Measurements from ENCODE around the gene SETD2.
"Not testable (repeated sequence)": the region's sequence is repeated elsewhere in the genome, so short reads cannot be mapped to it uniquely, and the experiment has no call there.

Gene SETD2

GRCh38 chr3:47133641-47134040 is 30.3 kb downstream of the SETD2 start:
- Mint-ChIP-seq H3K36me3 (ENCODE audit: low read depth) (peaks cover 4% of the 10 kb centered on the region), H3K27me3 (ENCODE audit: low read depth) (no peaks in the 10 kb centered on the region), H3K9me3 (no peaks in the 10 kb centered on the region), H3K27ac (no peak overlapping the region), H3K4me3 (no peak overlapping the region), H3K4me1 (ENCODE audit: low read depth) (peaks cover 23% of the 10 kb centered on the region)

GRCh38 chr3:47130557-47130956 is 33.4 kb downstream of the SETD2 start:
- Mint-ChIP-seq H3K9me3 (no peaks in the 10 kb centered on the region), H3K4me1 (ENCODE audit: low read depth) (peaks cover 22% of the 10 kb centered on the region), H3K27ac (no peak overlapping the region)

GRCh38 chr3:47128137-47128536 is 35.8 kb downstream of the SETD2 start:
- Mint-ChIP-seq H3K27me3 (ENCODE audit: low read depth) (no peaks in the 10 kb centered on the region), H3K9me3 (no peaks in the 10 kb centered on the region), H3K36me3 (ENCODE audit: low read depth) (peaks cover 22% of the 10 kb centered on the region), H3K4me1 (ENCODE audit: low read depth) (peaks cover 22% of the 10 kb centered on the region), H3K4me3 (no peak overlapping the region), H3K27ac (no peak overlapping the region)

More at GRCh38 chr3:47130557-47130956, 33.4 kb downstream of the SETD2 start:
- Mint-ChIP-seq H3K36me3 (ENCODE audit: low read depth) (peaks cover 11% of the 10 kb centered on the region), H3K4me3 (no peak overlapping the region), H3K27me3 (ENCODE audit: low read depth) (no peaks in the 10 kb centered on the region)

DNA sequence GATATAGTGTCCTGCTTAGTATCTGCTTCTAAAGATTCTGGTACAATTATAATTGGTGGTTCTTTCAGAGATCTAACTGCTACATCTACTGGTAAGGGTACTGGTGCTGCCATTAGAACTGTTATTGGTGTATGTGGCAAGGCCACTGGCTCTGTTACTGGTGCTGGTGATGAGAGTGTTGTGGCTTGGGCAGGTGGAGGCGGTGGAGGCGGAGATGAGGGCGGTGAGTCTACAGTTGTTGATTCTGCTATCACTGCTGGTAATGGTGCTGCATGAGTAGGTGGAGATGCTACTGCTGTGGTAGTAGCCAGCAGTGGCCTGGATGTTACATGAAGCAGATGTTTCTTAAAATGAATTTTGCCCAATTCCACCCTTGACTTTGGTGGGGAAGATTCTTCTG is 40.1 kb downstream of the SETD2 start:
- peaks cover 35% of the 10 kb centered on the region for H3K4me1 Mint-ChIP-seq (ENCODE audit: low read depth)
- H3K36me3 Mint-ChIP-seq (ENCODE audit: low read depth), result peaks cover 53% of the 10 kb centered on the region
- no peaks in the 10 kb centered on the region for H3K27me3 Mint-ChIP-seq (ENCODE audit: low read depth)
- H3K4me3 Mint-ChIP-seq, result no peak overlapping the region
- H3K9me3 Mint-ChIP-seq, result no peaks in the 10 kb centered on the region
- H3K27ac Mint-ChIP-seq, result no peak overlapping the region

DNA sequence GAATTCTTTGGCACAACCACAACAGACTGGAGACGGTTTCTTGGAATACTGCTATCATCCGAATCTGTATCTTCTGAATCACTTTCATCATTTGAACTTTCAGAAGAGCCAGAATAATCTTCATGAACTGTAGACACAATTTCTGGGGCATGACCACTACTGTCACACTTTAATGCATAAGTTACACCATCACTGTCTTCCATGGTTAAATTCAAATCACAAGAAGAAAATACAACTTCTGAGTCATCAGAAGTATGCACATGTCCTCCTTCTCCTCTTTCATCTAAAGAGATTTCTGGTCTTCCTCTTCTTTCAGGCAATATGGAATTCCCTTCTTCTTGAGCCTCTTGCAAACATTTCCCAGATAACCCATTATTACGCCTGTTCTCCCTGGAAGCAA is 42.5 kb downstream of the SETD2 start:
- H3K4me3 Mint-ChIP-seq, result no peak overlapping the region
- H3K27ac Mint-ChIP-seq, result no peak overlapping the region
- H3K27me3 Mint-ChIP-seq (ENCODE audit: low read depth), result no peaks in the 10 kb centered on the region
- H3K9me3 Mint-ChIP-seq, result no peaks in the 10 kb centered on the region
- peaks cover 30% of the 10 kb centered on the region for H3K4me1 Mint-ChIP-seq (ENCODE audit: low read depth)
- H3K36me3 Mint-ChIP-seq (ENCODE audit: low read depth), result peaks cover 54% of the 10 kb centered on the region

DNA sequence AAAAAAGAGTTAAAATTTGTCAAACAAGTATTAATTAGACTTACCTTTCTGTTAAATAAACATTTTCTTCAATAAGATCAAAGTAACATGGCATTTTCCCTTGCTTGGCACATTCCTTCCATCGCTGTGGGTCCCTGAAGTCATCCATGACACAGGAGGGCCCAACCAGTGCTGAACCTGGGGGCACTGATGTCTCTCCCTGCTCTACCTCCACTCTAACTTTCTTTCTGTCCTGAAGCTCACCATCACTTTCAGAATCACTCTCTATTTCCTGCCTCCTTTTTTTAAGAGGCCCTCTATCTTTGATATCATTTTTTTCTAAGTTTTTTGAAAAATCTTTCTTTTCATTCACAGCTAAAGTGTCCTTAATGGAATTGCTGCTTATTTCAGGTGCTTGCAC is 43.8 kb downstream of the SETD2 start:
- no peaks in the 10 kb centered on the region for H3K9me3 Mint-ChIP-seq
- H3K27me3 Mint-ChIP-seq (ENCODE audit: low read depth), result no peaks in the 10 kb centered on the region
- peaks cover 30% of the 10 kb centered on the region for H3K4me1 Mint-ChIP-seq (ENCODE audit: low read depth)
- peak overlapping the region; percentile 55 for H3K27ac Mint-ChIP-seq
- peaks cover 53% of the 10 kb centered on the region for H3K36me3 Mint-ChIP-seq (ENCODE audit: low read depth)
- H3K4me3 Mint-ChIP-seq, result no peak overlapping the region

DNA sequence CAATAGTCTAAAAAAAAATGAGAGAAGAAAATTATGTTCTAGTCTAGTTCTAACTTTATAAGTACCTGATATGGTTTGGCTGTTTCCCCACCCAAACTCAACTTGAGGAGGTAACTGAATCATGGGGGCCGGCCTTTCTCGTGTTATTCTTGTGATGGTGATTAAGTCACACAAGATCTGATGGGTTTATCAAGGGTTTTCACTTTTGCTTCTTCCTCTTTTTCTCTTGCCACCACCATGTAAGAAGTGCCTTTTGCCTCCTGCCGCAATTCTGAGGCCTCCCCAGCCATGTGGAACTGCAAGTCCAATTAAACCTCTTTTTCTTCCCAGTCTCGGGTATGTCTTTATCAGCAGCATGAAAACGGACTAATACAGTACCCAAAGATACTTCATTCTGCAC is 44.5 kb downstream of the SETD2 start:
- not testable (repeated sequence) for H3K9me3 Mint-ChIP-seq
- H3K4me1 Mint-ChIP-seq (ENCODE audit: low read depth), result peaks cover 30% of the 10 kb centered on the region

DNA sequence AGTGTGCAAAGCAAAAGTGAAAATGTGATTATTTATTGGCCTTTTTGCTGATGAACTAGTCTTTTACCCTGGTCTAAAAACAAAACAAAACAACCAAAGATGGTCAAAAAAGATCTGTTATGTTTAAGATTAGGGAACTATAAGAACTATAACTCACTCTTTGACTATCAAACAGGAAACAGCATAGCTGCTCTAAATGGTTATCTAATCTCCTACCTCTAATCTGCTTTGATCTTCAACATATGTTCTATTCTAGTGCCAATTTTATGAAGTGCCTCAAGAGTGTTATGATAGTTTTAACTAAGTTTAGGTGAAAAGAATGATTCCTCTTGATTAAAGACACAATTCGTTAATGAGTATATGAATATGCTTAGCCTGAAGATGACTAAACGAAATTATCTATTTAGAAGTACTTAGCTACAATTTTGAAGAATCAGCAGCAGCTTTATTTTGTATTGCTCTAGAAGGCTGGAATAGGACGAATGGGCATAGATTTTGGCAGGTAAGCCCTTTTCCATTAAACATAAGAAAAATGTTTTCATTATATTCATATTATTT is 46.0 kb downstream of the SETD2 start:
- Mint-ChIP-seq H3K27me3 (ENCODE audit: low read depth) (no peaks in the 10 kb centered on the region), H3K27ac (peak overlapping the region; percentile 51), H3K4me3 (no peak overlapping the region), H3K9me3 (no peaks in the 10 kb centered on the region), H3K36me3 (ENCODE audit: low read depth) (peaks cover 53% of the 10 kb centered on the region), H3K4me1 (ENCODE audit: low read depth) (peaks cover 26% of the 10 kb centered on the region)

More for the DNA sequence above, 44.5 kb downstream of the SETD2 start:
- H3K27me3 Mint-ChIP-seq (ENCODE audit: low read depth); H3K27ac Mint-ChIP-seq; H3K4me3 Mint-ChIP-seq: not testable (repeated sequence)
- H3K36me3 Mint-ChIP-seq (ENCODE audit: low read depth), result peaks cover 57% of the 10 kb centered on the region

GRCh38 chr3:47115524-47115923 is 48.4 kb downstream of the SETD2 start:
- not testable (repeated sequence) for H3K4me3 Mint-ChIP-seq; H3K27ac Mint-ChIP-seq; H3K27me3 Mint-ChIP-seq (ENCODE audit: low read depth); H3K9me3 Mint-ChIP-seq
- Mint-ChIP-seq H3K4me1 (ENCODE audit: low read depth) (peaks cover 13% of the 10 kb centered on the region), H3K36me3 (ENCODE audit: low read depth) (peaks cover 35% of the 10 kb centered on the region)

DNA sequence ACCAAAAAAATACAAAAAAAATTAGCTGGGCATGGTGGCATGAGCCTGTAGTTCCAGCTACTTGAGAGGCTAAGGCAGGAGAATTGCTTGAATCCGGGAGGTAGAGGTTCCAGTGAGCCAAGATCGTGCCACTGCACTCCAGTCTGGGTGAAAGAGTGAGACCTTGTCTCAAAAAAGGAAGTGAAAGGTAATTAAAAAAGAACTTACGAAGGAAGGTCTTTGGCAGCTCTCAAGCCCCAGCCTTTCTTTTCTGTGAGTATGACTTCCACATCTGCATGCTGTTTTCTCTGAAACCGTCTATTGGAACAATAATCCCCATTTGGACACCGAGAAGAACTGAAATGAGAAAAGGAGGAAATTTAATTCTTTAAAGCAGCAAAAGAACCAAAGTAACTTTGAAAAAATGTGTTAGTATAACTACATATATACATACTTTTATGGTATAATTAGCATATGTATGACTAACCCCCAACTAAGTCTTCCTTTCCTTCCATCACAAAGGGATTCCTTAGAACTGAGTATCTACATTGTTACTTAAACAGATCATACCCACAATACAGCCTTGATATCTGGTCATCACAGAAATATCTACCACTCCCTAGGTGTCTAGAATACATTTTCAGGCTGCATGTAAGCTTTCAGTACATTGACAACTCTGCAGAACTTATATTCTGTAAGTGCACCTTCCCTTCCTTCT is 50.1 kb downstream of the SETD2 start:
- no peaks in the 10 kb centered on the region for H3K9me3 Mint-ChIP-seq
- H3K4me3 Mint-ChIP-seq, result no peak overlapping the region
- H3K27ac Mint-ChIP-seq, result no peak overlapping the region
- H3K4me1 Mint-ChIP-seq (ENCODE audit: low read depth), result peaks cover 4% of the 10 kb centered on the region
- no peaks in the 10 kb centered on the region for H3K27me3 Mint-ChIP-seq (ENCODE audit: low read depth)
- peaks cover 26% of the 10 kb centered on the region for H3K36me3 Mint-ChIP-seq (ENCODE audit: low read depth)

GRCh38 chr3:47112997-47113396 is 50.9 kb downstream of the SETD2 start:
- Mint-ChIP-seq H3K9me3 (no peaks in the 10 kb centered on the region), H3K27me3 (ENCODE audit: low read depth) (no peaks in the 10 kb centered on the region), H3K4me1 (ENCODE audit: low read depth) (peaks cover 3% of the 10 kb centered on the region), H3K27ac (no peak overlapping the region), H3K36me3 (ENCODE audit: low read depth) (peaks cover 28% of the 10 kb centered on the region), H3K4me3 (no peak overlapping the region)

DNA sequence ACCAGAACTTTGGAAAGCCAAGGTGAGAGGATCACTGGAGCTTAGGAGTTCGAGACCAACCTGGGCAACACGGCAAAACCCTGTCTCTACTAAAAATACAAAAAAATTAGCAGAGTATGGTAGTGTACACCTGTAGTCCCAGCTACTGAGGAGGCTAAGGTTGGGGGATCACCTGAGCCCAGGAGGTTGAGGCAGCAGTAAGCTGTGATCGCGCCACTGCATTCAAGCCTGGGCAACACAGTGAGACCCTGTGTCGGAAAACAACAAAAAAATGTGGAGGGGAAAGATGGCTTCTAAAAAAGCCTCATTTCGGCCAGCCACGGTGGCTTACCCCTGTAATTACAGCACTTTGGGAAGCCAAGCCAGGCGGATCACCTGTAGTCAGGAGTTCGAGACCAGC is 54.5 kb downstream of the SETD2 start:
- H3K4me3 Mint-ChIP-seq, result no peak overlapping the region
- no peaks in the 10 kb centered on the region for H3K4me1 Mint-ChIP-seq (ENCODE audit: low read depth)
- H3K27me3 Mint-ChIP-seq (ENCODE audit: low read depth), result no peaks in the 10 kb centered on the region
- H3K9me3 Mint-ChIP-seq, result no peaks in the 10 kb centered on the region
- no peak overlapping the region for H3K27ac Mint-ChIP-seq
- H3K36me3 Mint-ChIP-seq (ENCODE audit: low read depth), result peaks cover 27% of the 10 kb centered on the region

DNA sequence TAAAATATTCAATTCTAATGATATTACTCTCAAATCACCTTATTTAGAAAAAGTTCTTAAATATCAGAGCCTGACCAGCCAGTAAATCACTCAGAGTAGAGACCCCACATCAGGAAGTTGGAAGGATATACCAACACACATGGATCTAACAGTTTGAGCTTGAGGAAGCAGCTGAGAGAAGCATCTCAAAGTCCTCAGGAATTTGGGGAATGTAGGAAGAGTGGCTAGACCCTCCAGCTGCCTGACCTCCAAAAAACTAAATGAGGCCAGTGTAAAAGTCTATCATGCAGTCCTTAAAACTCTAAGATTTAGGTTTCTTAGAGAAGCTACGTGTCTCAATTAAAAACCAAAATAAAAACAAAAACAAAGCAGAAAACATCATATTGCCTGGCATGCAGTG is 55.4 kb downstream of the SETD2 start:
- H3K9me3 Mint-ChIP-seq, result no peaks in the 10 kb centered on the region
- H3K4me1 Mint-ChIP-seq (ENCODE audit: low read depth), result no peaks in the 10 kb centered on the region
- no peak overlapping the region for H3K4me3 Mint-ChIP-seq
- H3K27ac Mint-ChIP-seq, result no peak overlapping the region
- H3K27me3 Mint-ChIP-seq (ENCODE audit: low read depth), result no peaks in the 10 kb centered on the region
- H3K36me3 Mint-ChIP-seq (ENCODE audit: low read depth), result peaks cover 24% of the 10 kb centered on the region

DNA sequence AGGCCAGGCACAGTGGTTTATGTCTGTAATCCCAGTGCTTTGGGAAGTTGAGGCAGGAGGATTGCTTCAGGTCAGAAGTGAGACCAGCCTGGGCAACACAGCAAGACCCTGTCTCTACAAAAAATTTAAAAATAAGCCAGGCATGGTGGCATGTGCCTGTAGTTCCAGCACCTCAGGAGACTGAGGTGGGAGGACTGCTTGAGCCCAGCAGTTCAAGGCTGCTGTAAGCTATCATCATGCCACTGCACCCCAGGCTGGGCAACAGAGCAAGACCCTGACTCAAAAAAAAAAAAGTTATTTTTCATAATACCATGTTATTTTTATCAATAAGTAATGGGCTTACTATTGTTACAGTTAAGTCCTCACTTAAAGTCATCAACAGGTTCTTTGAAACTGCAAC is 59.7 kb downstream of the SETD2 start:
- no peak overlapping the region for H3K27ac Mint-ChIP-seq
- peaks cover 26% of the 10 kb centered on the region for H3K36me3 Mint-ChIP-seq (ENCODE audit: low read depth)

GRCh38 chr3:47103619-47104018 is 60.3 kb downstream of the SETD2 start:
- no peaks in the 10 kb centered on the region for H3K4me1 Mint-ChIP-seq (ENCODE audit: low read depth)
- no peaks in the 10 kb centered on the region for H3K9me3 Mint-ChIP-seq
- H3K4me3 Mint-ChIP-seq, result no peak overlapping the region
- H3K27me3 Mint-ChIP-seq (ENCODE audit: low read depth), result no peaks in the 10 kb centered on the region
- peaks cover 24% of the 10 kb centered on the region for H3K36me3 Mint-ChIP-seq (ENCODE audit: low read depth)
- H3K27ac Mint-ChIP-seq, result no peak overlapping the region

More for the DNA sequence above, 59.7 kb downstream of the SETD2 start:
- no peaks in the 10 kb centered on the region for H3K9me3 Mint-ChIP-seq
- H3K4me1 Mint-ChIP-seq (ENCODE audit: low read depth), result no peaks in the 10 kb centered on the region
- H3K4me3 Mint-ChIP-seq, result no peak overlapping the region
- no peaks in the 10 kb centered on the region for H3K27me3 Mint-ChIP-seq (ENCODE audit: low read depth)
